Measurements from ENCODE around the gene TSPAN31.
"Not testable (repeated sequence)": the region's sequence is repeated elsewhere in the genome, so short reads cannot be mapped to it uniquely, and the experiment has no call there.

Gene TSPAN31

DNA sequence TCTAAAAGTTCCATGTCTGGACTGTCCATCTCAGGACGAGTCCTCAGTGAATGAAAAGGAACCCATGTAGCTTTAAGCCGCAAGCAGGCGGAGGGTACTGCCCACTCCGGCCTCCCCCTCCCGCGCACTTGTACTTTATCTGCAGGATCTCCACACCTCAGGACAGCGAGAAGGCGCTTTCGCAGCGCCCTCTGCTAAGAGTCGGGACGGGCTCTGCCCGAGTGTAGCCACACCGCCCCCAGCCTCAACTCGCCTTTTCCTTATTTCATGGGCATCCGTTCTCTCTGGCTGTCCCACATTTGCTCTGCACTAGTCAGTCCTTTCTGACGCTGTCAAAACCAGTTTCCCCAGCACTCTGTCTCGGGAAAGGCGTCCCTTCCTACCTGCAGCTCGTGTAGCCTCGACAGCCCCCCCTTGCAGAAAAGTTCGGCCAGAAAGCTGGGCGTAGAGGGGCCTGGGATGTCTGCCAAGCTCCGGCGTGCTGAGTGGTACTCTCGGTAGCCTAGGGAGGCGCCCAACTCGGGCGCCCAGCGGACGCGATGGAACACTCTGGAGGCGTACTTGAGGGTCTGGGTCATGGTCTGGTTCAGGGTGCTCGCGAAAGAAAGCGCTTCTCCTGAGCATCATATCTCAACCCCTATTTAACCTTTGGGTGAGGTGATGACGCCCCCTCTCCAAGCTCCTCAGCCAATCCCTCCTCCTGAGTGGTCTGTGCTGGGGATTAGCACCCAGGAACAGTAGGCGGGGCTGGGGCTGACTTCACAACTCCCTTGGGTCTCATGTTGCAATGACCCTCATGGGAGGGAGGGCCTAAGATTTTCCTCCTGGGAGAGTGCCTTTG lies 21.8 kb downstream of the TSPAN31 start, which contains the start of gene CYP27B1:
Gene CYP27B1, minus strand, starts transcription at position 615 of the 841 bp plus-strand sequence. Its CDS starts 37 bp downstream, at position 578.
- H3K27me3 Mint-ChIP-seq, result peaks cover 55% of the 10 kb centered on the region
- H3K4me3 Mint-ChIP-seq, result peak within 1 kb of the TSS; percentile 66
- peaks cover 75% of the 10 kb centered on the region for H3K4me1 Mint-ChIP-seq (ENCODE audit: low read depth)
- H3K36me3 Mint-ChIP-seq (ENCODE audit: low read depth), result peaks cover 33% of the 10 kb centered on the region
- H3K27ac Mint-ChIP-seq, result no peak within 1 kb of the TSS
- no peaks in the 10 kb centered on the region for H3K9me3 Mint-ChIP-seq
- intact Hi-C loops (cut with micrococcal nuclease), result no loop called here

DNA sequence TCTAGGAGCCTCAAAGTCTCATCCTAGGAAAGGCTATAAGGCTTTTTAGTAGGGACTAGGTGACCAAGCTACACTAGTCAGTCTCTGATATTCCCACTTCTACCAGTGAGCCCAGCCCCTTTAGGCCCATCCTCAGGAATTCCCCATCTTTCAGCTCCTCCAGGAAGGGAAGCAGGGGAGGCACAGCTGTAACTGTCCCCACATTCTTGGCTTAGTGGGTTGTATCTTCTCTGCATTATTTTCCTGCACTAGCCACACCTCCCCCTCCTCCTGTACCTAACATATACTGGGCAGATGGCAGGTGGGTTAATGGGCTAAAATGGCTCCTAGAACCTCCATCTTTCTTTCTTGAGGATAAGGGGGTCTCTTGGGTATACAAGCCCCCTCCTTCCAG lies 22.5 kb downstream of the TSPAN31 start:
- peaks cover 55% of the 10 kb centered on the region for H3K27me3 Mint-ChIP-seq
- peaks cover 78% of the 10 kb centered on the region for H3K4me1 Mint-ChIP-seq (ENCODE audit: low read depth)
- no peaks in the 10 kb centered on the region for H3K9me3 Mint-ChIP-seq
- H3K36me3 Mint-ChIP-seq (ENCODE audit: low read depth), result peaks cover 38% of the 10 kb centered on the region
- H3K4me3 Mint-ChIP-seq, result no peak overlapping the region
- intact Hi-C loops (cut with micrococcal nuclease), result no loop called here
- no peak overlapping the region for H3K27ac Mint-ChIP-seq

DNA sequence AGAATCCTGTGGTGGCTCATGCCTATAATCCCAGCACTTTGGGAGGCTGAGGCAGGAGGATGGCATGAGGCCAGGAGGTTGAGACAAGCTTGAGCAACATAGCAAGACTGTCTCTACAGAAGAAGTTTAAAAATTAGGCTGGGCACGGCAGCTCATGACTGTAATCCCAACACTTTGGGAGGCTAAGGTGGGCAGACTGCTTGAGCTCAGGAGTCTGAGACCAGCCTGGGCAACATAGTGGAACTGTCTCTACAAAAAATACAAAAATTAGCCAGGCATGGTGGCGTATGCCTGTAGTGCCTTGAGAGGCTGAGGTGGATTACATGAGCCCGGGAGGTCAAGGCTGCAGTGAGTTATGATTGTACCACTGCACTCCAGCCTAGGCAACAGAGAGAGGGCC lies 23.0 kb downstream of the TSPAN31 start:
- intact Hi-C loops (cut with micrococcal nuclease), result no loop called here
- H3K9me3 Mint-ChIP-seq, result no peaks in the 10 kb centered on the region
- H3K36me3 Mint-ChIP-seq (ENCODE audit: low read depth), result peaks cover 44% of the 10 kb centered on the region
- peaks cover 80% of the 10 kb centered on the region for H3K4me1 Mint-ChIP-seq (ENCODE audit: low read depth)
- no peak overlapping the region for H3K27ac Mint-ChIP-seq
- no peak overlapping the region for H3K4me3 Mint-ChIP-seq
- H3K27me3 Mint-ChIP-seq, result peaks cover 54% of the 10 kb centered on the region

DNA sequence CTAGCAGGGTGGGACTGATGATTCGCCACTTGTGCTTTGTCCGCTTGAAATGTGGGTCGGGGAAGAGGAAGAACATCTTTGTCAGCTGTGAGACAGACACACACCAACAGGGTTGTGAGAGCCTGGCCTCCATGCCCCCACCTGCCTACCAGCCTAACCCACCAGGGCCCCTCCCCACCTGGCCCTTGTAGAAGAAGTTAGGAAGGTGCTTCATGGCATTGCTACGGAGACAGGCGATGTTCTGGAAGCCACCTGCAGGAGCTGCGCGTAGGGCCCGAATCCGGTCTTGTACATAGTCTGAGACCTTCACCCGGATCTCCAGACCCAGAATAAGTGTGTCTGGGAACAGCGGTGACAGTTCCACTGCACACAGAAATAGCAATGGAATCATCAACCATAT lies 24.8 kb downstream of the TSPAN31 start:
- Mint-ChIP-seq H3K4me1 (ENCODE audit: low read depth) (peaks cover 83% of the 10 kb centered on the region), H3K9me3 (no peaks in the 10 kb centered on the region), H3K36me3 (ENCODE audit: low read depth) (peaks cover 47% of the 10 kb centered on the region), H3K27me3 (peaks cover 37% of the 10 kb centered on the region), H3K4me3 (no peak overlapping the region), H3K27ac (no peak overlapping the region)
- intact Hi-C loops (cut with micrococcal nuclease), result no loop called here

DNA sequence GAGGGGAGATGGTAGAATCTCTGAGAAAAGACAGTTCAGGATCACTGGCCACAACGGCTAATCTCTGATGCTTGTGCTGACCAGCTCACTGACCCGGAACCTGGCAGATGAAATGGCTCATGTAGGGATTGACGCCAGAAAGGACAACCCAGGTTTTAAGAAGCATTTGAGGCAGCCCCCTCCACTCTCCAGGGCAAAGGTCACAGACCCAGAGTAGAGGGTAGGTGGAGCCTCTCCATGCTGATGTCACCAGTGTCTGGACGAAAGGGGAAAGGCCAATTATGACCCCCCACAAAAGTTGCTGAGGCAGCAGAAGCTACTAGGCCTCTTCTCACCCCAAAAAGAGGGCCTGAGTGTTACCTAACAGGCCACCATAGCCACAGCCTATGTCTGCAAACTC lies 25.9 kb downstream of the TSPAN31 start:
- no peak overlapping the region for H3K4me3 Mint-ChIP-seq
- intact Hi-C loops (cut with micrococcal nuclease), result no loop called here
- peaks cover 26% of the 10 kb centered on the region for H3K27me3 Mint-ChIP-seq
- H3K4me1 Mint-ChIP-seq (ENCODE audit: low read depth), result peaks cover 81% of the 10 kb centered on the region
- peak overlapping the region; percentile 92 for H3K27ac Mint-ChIP-seq
- peaks cover 49% of the 10 kb centered on the region for H3K36me3 Mint-ChIP-seq (ENCODE audit: low read depth)
- H3K9me3 Mint-ChIP-seq, result no peaks in the 10 kb centered on the region

DNA sequence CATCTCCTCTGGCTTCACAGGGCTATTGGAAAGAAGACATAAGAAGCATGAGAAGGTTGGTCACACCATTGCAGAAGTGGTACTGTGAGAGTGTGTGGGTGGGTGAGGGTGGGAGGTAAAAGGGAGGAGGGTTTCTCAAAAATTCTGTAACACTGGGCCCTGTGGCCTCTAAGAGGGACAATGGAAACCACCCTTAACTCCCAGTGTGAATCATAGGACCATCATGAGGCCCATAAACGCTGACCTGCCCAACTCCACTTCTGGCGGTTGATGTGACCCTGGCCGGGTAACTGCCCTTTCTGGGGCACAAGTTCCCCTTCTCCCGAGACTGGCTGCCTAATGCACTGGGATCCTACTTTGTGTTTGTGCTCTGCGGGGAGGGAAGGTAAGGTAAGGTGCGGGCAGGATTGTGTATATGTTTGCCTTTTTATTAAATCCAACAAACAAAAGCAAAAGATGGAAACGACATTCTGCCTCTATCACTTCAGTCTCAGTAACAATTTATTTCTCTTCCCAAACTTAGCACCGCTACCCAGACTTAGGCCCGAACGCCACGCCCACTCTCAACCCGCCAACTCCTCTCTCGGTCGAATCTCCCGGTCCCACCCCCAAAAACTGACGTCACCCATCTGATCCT lies 26.5 kb downstream of the TSPAN31 start:
- no peaks in the 10 kb centered on the region for H3K9me3 Mint-ChIP-seq
- H3K4me1 Mint-ChIP-seq (ENCODE audit: low read depth), result peaks cover 81% of the 10 kb centered on the region
- peak overlapping the region; percentile 92 for H3K27ac Mint-ChIP-seq
- intact Hi-C loops (cut with micrococcal nuclease), result no loop called here
- peaks cover 55% of the 10 kb centered on the region for H3K36me3 Mint-ChIP-seq (ENCODE audit: low read depth)
- peak overlapping the region; percentile 92 for H3K4me3 Mint-ChIP-seq
- peaks cover 20% of the 10 kb centered on the region for H3K27me3 Mint-ChIP-seq

DNA sequence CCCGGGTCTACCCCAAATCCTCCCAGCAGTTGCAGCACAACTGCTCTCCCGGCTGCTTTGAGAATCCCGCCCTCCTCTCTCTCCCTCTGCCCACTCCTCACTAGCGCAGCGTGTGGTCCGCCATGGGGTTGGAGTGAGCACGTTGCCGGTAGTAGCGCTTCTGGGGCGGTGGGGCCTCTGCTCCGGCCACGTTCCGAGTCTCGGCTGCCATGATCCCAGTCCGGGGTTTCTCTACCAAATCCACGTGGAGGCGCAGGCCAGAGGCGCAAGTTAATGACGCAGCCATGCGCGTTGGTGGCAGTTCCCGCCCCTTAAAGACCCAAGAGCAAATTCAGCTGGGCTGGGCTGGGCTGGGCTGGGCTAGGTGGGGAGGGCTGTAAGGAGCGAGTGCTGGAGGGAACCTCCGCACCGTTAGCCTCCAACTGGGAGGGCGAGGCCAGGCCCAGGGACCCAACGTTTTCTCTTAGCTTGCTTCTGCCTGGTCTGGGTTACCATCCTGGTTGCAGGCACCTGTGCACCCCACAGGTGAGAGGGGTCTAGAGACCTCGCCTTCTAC lies 27.1 kb downstream of the TSPAN31 start, which contains the start of gene METTL1:
Gene METTL1, minus strand, starts transcription at position 233 of the 556 bp plus-strand sequence. Its CDS starts 22 bp downstream, at position 211.
- H3K27ac Mint-ChIP-seq, result peak within 1 kb of the TSS; percentile 92
- peaks cover 14% of the 10 kb centered on the region for H3K27me3 Mint-ChIP-seq
- intact Hi-C loops (cut with micrococcal nuclease), result loop anchor here (2.0 kb wide), 1 partner anchor 15 kb away; no protein-coding TSS in a partner anchor
- H3K4me3 Mint-ChIP-seq, result peak within 1 kb of the TSS; percentile 92
- H3K9me3 Mint-ChIP-seq, result no peaks in the 10 kb centered on the region
- H3K4me1 Mint-ChIP-seq (ENCODE audit: low read depth), result peaks cover 81% of the 10 kb centered on the region
- peaks cover 61% of the 10 kb centered on the region for H3K36me3 Mint-ChIP-seq (ENCODE audit: low read depth)

DNA sequence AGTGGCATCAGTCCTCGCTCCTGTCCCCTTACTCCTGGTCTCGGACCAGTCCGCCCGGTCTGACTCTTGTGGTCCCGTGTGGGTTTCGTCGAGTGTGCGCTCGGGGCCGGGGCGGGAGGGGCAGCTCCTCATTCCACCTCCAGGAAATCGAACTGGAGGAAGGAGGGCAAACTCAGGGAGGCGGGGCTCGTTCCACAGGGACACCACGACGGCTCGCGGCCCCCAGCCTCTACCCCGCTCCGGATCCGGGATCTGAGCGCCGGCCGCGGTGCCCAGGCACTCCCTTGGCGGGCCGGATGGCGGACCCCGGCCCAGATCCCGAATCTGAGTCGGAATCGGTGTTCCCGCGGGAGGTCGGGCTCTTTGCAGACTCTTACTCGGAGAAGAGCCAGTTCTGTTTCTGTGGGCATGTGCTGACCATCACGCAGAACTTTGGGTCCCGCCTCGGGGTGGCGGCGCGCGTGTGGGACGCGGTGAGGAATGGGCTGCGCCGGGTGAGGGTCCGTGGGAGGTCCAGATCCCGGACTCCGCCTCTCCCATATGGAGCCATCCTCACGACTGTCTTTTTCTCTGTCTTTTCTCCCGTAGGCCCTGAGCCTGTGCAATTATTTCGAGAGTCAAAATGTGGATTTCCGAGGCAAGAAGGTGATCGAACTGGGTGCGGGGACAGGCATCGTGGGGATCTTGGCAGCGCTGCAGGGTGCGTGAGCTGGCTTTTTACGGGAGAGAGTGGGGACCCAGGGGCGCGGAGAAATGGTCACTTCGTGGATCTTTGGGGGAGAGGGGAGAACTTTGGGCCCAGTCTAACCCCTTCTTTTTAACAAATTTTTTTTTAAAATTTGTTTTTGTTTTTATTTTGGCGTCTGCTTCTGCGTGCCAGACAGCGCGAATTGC lies 27.8 kb downstream of the TSPAN31 start, which contains the start of gene EEF1AKMT3:
Gene EEF1AKMT3, plus strand, starts transcription at position 186 of the 894 bp plus-strand sequence. Its CDS starts 111 bp downstream, at position 297.
- H3K36me3 Mint-ChIP-seq (ENCODE audit: low read depth), result peaks cover 68% of the 10 kb centered on the region
- intact Hi-C loops (cut with micrococcal nuclease), result loop anchor here (2.0 kb wide), 1 partner anchor 16 kb away; no protein-coding TSS in a partner anchor
- H3K27me3 Mint-ChIP-seq, result peaks cover 7% of the 10 kb centered on the region
- H3K4me3 Mint-ChIP-seq, result peak within 1 kb of the TSS; percentile 92
- peak within 1 kb of the TSS; percentile 92 for H3K27ac Mint-ChIP-seq
- no peaks in the 10 kb centered on the region for H3K9me3 Mint-ChIP-seq
- H3K4me1 Mint-ChIP-seq (ENCODE audit: low read depth), result peaks cover 81% of the 10 kb centered on the region

DNA sequence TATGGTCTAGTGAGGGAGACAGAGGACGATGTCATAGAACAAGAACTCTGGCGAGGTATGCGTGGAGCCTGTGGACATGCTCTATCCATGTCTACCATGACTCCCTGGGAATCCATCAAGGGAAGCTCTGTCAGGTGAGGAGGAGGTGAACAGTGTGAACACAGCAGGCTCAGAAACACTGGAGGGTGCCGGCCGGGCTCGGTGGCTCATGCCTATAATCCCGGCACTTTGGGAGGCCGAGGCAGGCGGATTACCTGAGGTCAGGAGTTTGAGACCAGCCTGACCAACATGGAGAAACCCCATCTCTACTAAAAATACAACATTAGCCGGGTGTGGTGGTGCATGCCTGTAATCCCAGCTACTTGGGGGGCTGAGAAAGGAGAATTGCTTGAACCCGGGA lies 29.8 kb downstream of the TSPAN31 start:
- H3K27me3 Mint-ChIP-seq; H3K27ac Mint-ChIP-seq; H3K4me3 Mint-ChIP-seq; H3K9me3 Mint-ChIP-seq; intact Hi-C loops (cut with micrococcal nuclease): not testable (repeated sequence)
- peaks cover 66% of the 10 kb centered on the region for H3K36me3 Mint-ChIP-seq (ENCODE audit: low read depth)
- H3K4me1 Mint-ChIP-seq (ENCODE audit: low read depth), result peaks cover 81% of the 10 kb centered on the region

DNA sequence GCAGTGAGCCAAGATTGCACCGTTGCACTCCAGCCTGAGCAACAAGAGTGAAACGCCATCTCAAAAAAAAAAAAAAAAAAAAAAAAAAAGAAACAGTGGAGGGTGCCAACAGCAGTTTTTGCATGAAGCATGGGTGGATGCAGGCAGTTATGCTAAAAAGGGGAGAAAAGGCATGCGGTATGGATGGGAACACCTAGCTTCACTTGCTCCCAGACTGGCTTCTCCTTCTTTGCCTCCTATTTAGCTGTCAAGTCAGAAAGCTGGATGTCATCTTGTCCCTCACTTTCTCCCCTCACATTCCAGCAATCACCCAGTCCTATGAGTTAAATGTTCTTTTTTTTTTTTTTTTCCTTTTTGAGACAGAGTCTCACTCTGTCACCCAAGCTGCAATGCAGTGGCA lies 30.2 kb downstream of the TSPAN31 start:
- H3K4me1 Mint-ChIP-seq (ENCODE audit: low read depth), result peaks cover 81% of the 10 kb centered on the region
- no peaks in the 10 kb centered on the region for H3K9me3 Mint-ChIP-seq
- H3K27ac Mint-ChIP-seq, result peak overlapping the region; percentile 58
- peaks cover 66% of the 10 kb centered on the region for H3K36me3 Mint-ChIP-seq (ENCODE audit: low read depth)
- H3K4me3 Mint-ChIP-seq, result no peak overlapping the region
- intact Hi-C loops (cut with micrococcal nuclease), result no loop called here
- H3K27me3 Mint-ChIP-seq, result no peaks in the 10 kb centered on the region

DNA sequence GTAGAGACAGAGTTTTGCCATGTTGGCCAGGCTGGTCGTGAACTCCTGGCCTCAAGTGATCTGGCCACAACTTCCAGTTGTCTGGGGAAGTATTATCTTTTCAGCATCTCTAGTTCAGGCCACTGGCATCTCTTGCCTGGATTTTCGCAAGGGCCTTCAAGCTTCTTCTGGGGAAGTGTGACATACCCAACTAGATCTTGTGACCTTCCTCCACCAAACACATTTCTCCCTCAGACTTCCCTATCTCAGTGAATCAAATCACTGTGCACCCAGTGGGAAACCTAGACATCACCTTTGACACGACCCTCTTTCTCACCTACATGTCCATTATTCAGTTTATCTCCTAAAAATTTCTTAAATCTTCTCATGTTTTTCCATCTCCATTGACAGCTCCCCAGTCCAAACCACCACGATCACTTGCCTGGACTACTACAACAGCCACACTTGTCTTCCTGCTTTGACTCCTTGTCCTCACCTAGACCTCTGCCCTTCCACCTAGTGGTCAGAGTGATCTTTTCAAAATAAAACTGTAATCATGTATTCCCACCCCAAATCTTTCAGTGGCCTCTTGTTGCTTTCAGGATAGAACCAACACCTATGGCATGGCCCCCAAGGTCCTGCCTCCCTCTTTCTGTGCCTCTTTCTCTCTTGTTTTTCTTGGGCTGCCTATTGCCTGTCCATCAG lies 30.9 kb downstream of the TSPAN31 start:
- intact Hi-C loops (cut with micrococcal nuclease), result no loop called here
- Mint-ChIP-seq H3K27me3 (no peaks in the 10 kb centered on the region), H3K4me3 (peak overlapping the region; percentile 1), H3K9me3 (no peaks in the 10 kb centered on the region), H3K4me1 (ENCODE audit: low read depth) (peaks cover 81% of the 10 kb centered on the region), H3K27ac (peak overlapping the region; percentile 58), H3K36me3 (ENCODE audit: low read depth) (peaks cover 66% of the 10 kb centered on the region)

DNA sequence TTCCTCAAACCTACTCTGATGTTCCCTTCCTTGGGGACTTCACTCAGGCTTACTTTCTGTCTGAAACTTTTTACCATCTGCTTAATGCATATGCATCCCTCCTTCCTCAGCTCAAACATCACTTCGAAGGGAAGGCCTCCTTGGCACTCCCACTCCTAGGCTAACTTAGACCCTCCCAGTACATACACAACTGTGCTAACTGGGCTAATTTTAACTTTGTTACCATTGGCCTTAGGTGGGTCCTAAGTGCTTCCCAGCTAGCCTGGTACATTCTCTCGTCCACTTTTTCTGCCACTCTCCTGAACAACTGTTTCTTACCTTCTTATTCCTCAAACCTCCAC lies 31.4 kb downstream of the TSPAN31 start:
- no peaks in the 10 kb centered on the region for H3K9me3 Mint-ChIP-seq
- H3K4me3 Mint-ChIP-seq, result peak overlapping the region; percentile 1
- H3K27ac Mint-ChIP-seq, result peak overlapping the region; percentile 58
- H3K4me1 Mint-ChIP-seq (ENCODE audit: low read depth), result peaks cover 79% of the 10 kb centered on the region
- H3K27me3 Mint-ChIP-seq, result no peaks in the 10 kb centered on the region
- intact Hi-C loops (cut with micrococcal nuclease), result no loop called here
- peaks cover 64% of the 10 kb centered on the region for H3K36me3 Mint-ChIP-seq (ENCODE audit: low read depth)

DNA sequence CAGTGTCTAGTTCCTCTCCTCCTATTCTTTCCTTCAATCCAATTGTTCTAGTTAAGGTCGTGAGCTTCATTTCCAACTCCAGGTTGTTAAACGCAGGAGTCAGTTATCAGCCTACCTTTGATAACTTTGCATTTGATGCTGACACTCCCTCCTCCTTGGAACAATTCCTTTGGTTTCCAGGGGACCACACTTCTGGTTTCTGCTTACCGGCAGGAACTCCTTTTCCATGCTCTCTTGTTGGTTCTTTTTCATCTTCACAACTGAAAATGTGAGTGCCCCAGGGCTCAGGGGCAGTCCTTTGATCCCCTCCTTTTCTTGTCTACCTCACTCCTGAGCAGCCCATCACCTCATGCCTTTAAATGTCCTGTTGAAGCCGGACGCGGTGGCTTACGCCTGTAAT lies 32.5 kb downstream of the TSPAN31 start:
- Mint-ChIP-seq H3K4me3 (no peak overlapping the region), H3K27ac (no peak overlapping the region), H3K4me1 (ENCODE audit: low read depth) (peaks cover 82% of the 10 kb centered on the region), H3K36me3 (ENCODE audit: low read depth) (peaks cover 57% of the 10 kb centered on the region), H3K27me3 (no peaks in the 10 kb centered on the region), H3K9me3 (no peaks in the 10 kb centered on the region)
- intact Hi-C loops (cut with micrococcal nuclease), result no loop called here
